Cortex of kidney (tissue), 1 donor: Measurements from ENCODE around the gene GIN1.
"Not testable (repeated sequence)": the region's sequence is repeated elsewhere in the genome, so short reads cannot be mapped to it uniquely, and the experiment has no call there.

ENCODE experiments used
- DNase-seq: peaks from one replicate; lab custom pipeline; 2025; lab: John Stamatoyannopoulos, UW

GIN1 gene

DNA sequence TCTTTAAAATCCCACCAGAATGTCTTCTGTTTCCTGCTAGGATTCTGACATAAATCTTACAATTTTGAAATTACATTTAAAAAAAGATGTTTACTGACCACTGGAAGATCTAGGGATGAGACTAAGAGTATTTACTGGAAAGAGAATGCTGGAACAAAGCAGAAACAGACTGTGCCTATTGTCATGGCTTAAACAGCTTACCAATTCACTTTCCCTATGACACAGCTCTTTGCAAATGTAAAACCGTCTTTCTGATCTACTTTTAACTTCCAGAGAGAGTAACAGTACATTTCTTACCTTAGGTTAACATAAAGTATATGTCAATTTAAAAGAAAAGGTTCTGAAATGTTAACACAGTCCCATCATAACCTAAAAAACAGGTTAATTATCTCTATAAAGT is 10.7 kb downstream of the GIN1 start:
- no peak for DNase-seq

DNA sequence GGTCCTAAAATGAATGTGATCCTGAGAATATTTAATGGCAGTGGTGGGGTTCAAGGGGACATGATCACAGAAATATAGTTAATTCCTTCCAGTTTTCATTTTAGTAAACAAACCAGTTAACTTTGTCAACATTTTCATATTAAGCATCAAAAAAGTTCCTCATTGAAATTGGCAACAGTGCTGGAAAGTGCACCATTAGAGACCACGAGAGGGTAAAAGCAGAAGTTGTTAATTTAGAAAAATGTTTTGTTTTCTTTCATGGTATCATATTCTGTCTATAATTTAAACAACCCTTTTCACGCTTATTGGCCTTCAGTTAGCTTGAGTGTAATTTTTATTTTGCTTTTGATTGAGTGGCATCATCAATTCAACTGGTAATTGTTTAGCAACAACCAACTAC is 11.9 kb downstream of the GIN1 start:
- DNase-seq: no peak

DNA sequence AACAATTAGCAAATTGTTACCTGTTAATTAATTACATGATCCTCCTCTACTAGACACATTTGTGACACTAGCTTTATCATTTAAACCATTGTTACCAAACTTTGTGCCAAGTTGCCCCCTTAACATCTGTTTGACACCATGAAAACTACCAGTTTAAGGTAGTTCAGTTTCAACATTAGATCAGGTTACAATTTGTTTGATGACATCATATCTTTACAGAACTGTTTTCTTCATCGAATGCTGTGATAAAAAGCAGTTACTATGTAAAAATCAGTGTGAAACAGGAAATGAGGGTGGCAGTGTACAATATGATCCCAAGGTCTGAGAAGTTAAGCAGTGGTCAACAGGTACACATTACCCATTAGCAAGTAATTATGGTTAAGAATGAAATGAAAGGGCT is 17.7 kb downstream of the GIN1 start:
- no peak for DNase-seq

DNA sequence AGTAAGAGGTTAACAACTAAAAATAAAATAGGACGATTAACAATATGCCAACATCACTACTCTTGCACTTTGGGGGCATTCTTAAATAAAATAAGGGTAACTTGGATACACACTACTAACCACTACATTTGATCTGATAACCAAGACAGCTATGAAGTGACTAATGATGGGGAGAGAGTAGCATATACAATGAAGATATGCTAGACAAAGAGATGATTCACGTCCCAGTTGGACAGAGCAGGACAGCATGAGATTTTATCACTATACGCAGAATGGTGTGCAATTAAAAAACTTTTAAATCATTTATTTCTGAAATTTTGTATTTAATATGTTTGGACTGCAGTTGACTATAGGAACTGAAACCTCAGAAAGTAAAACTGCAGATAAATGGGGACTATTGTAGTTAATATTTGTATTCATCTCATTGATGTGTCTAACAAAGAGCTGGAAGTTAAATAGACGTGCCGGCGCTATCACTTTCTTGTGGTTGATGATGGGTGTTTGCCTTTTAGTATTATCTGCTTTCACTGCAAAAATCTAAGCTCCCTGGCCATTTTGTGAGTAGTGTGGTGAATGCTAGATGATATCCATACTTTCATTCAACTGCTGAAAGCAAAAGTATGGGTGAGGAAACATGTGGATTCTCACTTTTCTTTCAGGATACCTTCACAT is 18.7 kb downstream of the GIN1 start:
- DNase-seq: no peak

DNA sequence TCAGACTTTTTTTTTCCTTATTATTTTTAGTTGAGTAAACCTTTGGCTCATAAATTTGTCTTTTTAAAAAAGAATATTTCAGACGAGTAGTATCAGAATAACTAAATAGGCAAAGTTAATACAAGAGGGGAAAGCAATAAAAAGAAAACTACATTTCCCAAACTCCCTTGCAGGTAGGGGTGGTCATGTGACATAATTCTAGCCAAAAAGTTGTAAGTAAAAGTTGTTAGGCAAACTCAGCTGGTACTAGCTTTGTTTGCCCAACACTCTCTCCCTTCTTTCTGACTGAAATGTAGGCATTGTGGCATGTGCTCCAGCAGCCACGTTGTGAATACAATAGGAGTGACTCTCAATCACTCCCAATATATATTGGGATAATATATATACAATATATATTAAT is 20.9 kb downstream of the GIN1 start:
- DNase-seq: no peak

DNA sequence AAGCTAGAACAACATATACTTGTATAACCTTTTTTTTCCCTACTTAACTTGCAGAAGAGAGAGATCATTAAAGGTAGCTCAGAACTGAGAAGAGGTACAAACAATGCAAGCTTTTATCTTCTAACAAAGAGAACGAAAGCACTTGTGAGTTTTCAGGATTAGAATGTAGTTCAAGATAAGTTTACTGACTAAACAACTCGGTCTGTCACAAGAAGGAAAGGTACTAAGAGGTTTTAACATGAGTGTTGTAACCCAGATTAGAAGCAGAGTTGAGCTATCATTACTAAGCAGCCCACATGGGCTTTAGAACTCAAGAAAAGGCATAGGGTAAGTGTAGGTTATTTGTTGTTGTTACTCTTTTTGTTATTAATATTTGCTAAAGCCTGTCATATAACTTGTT is 25.2 kb downstream of the GIN1 start:
- no peak for DNase-seq

DNA sequence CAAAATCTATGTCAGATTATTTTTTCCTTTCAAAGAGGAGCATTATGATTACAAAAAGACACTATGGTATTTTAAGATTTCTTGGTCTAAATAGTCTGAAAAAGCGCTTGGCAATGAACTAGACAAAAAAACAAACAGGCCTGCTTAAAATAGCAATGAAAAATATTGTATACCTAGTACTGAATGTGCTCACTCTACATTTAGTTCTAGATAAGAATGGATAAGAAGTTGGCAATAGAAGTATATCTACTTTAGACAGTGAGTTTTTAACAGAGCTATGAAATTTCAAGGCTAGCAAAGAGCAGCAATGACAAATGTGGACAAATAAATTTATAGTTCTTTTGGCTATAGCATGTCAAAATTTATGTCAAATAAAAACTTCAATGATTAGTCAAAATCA is 26.2 kb downstream of the GIN1 start:
- DNase-seq: no peak

DNA sequence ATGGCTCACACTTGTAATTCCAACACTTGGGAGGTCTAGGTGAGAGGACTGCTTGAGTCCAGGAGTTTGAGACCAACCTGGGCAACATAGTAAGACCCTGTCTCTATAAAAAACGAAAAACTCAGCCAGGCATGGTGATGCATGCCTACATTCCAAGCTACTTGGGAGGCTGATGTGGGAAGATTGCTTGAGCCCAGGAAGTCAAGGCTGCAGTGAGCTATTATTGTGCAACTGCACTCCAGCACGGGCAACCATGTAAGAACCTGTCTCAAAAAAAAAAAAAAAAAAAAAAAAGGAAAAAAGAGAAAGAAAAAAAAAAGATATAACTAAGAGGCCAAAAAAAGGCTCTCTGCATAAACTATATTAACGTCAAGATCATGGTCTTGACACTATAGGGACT is 27.3 kb downstream of the GIN1 start:
- no peak for DNase-seq

DNA sequence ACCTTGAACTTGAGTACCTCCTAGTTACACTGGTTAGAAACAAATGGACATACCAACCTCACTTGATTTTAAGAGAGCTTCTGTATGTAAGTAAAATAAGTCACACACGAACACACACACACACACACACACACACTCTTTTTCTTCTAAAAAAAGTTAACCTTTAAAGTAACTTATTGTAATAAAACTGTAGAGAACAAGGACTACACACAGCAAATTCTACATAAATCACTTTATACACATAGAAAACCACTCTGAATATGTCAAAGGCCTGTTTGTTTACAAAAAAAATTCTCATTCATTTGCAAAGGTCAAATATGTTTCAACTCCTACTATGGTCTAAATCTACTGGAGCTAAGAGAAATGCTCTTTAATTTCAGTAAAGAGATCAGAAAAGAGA is 29.1 kb downstream of the GIN1 start:
- DNase-seq: no peak

DNA sequence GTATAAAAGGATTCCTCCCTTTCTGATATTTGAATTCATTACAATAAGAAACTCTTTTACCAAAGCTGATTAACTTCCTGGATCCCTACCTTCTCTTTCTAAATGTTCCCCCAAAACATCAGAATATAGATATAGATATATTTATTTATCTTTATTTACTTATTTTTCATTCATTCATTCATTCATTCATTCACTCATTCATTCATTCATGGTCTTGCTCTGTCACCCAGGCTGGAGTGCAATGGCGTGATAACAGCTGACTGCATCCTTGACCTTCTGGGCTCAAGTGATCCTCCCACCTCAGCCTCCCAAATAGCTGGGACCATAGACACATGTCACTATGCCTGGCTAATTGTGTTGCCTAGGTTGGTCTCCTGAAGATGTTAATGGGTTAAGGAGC is 30.7 kb downstream of the GIN1 start:
- DNase-seq: no peak

DNA sequence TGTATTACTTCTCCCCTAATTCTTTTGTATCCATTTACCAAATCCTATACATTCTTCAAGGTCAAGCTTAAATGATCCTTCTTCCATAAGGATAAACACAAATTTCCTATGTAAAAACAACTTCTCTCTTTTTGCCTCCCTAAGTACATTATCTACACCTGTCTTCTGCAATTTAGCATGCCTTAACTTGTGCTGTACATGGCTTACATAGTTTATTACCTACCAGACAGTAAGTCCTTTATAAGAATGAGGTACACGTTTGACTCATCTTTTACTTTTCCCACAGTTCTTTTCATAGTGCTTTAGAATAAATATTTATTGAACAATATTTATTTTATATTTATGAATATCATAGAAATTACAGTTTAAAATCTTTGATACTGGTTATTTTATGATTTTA is 33.4 kb downstream of the GIN1 start:
- DNase-seq: no peak

DNA sequence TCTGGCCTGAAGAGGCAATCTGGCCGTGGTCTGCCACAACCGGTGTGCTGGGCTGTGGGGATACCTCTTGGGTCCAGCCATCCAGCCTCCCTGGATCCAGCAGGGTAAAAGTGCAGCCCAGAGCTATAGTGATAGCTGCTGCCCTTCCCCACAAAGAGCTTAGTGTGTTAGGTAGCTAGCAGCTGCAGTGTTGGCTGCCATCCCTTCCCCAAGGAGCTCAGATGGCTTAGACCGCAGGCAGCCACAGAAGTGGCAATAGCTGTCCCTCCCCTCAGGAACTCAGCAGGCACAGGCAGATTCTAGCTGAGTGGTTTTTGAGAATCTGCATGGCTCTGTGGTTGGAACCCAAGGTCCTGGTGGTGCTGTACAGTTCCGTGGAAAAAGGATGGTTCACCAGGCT is 40.1 kb downstream of the GIN1 start:
- DNase-seq: no peak

DNA sequence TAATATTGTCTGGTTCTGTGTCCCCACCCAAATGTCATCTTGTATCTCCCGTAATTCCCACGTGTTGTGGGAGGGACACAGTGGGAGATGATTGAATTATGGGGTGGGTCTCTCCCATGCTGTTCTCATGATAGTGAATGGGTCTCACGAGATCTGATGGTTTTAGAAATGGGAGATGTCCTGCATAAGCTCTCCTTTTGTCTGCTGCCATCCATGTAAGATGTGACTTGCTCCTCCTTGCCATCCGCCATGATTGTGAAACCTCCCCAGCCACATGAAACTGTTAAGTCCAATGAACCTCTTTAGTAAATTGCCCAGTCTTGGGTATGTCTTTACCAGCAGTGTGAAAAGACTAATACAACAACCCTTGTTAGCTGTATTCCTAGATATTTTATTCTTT is 44.5 kb downstream of the GIN1 start:
- DNase-seq: no peak

DNA sequence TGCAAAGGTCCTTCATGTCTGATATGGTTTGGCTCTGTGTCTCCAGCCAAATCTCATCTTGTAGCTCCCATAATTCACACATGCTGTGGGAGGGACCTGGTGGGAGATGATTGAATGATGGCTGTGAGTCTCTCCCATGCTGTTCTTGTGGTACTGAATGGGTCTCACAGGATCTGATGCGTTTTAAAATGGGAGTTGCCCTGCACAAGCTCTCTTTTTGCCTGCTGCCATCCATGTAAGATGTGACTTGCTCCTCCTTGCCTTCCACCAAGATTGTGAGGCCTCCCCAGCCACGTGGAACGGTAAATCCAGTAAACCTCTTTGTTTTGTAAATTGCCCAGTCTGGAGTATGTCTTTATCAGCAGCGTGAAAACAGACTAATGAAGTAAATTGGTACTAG is 46.4 kb downstream of the GIN1 start:
- DNase-seq: not testable (repeated sequence)

DNA sequence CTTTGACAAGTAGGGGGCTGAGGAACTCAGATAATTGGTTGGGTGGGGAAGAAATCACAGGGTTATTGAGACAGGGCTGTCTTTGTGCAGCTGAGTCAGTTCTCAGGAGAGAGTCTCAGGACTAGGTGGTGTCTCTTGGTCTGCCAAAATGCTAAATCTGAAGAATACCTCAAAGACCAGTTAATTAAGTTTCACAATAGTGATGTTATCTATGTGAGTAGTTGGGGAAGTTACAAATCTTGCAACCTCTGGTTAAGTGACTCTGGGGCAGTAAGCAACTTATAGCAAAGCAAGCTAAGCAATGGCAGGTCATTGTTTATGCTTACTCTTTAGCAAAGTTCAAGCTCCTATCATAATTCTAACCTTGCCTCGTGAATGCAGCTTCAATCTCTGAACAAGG is 53.6 kb downstream of the GIN1 start:
- DNase-seq: no peak

DNA sequence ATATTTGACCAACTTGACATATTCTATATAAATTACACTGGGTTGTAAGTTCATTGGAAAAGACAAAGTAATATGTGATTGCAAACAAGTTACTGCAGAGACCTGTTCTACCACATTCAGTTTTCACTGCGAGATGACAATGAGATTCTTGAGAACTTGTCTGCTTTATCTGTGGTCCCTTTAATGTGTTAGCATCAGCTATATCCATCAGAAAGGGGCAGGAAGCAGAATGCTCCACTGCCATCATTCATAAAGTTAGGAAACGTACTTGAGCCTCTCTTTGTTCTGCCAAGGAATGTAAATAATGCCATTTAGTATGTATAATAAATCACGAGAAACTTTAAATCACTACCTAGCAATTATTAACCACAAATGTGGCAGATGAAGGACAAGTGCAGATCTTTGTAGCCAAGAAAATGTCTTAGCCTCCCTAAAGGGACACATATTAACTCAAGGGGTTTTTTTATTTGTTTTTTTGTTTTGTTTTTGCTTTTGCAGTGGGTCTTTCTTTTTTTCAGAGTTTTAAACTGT is 59.4 kb downstream of the GIN1 start:
- DNase-seq: no peak

DNA sequence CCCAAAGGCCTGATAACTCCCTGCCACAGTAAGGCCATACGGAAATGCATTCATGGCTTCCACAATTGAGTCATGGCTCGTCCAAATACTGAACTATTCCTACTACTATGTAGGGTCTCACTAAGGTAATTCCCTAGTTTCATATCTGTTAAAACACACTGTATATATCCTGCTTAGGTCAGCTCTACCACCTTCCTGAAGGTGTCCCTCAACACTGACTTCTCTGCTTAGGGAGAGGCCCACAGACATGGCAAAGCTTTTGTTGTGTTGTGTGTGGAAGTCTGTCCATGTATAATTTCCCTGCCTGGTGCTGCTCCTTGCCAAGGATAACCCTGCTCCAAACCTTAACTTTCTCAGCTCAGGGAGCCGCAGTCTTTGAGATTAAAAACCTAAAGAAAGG is 60.4 kb downstream of the GIN1 start:
- DNase-seq: no peak

DNA sequence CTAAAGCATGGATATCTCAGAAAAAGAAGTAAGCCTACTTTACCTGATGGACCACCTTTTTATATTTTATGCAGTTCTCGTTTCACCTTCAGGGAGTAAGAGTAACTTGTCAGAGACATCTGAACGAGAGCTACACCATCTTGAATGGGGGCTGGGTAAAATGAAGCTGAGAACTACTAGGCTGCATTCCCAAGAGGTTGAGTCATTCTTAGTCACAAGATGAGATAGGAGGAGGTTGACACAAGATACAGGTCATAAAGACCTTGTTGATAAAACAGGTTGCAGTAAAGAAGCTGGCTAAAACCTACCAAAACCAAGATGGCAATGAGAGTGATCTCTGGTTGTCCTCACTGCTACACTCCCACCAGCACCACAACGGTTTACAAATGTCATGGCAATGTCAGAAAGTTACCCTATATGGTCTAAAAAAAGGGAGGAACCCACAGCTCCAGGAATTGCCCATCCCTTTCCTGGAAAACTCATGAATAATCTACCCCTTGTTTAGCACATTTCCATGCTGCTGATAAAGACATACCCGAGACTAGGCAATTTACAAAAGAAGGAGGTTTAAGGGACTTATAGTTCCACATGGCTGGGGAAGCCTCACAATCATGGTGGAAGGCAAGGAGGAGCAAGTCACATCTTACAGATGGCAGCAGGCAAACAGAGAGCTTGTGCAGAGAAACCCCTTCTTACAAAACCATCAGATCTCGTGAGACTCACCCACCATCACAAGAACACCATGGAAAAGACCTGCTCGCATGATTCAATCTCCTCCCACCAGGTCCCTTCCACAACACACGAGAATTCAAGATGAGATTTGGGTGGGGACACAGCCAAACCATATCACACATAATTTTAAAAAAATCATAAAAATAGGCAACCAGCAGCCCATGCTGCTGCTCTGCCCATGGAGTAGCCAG is 62.5 kb downstream of the GIN1 start:
- no peak for DNase-seq

DNA sequence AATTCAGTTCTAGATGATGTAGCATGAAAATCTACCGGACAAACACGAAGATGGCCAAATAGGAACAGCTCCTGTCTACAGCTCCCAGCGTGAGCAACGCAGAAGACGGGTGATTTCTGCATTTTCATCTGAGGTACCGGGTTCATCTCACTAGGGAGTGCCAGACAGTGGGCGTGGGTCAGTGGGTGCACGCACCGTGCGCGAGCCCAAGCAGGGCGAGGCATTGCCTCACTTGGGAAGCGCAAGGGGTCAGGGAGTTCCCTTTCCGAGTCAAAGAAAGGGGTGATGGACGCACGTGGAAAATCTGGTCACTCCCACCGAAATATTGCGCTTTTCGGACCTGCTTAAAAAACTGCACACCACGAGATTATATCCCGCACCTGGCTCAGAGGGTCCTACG is 73.2 kb downstream of the GIN1 start:
- not testable (repeated sequence) for DNase-seq

DNA sequence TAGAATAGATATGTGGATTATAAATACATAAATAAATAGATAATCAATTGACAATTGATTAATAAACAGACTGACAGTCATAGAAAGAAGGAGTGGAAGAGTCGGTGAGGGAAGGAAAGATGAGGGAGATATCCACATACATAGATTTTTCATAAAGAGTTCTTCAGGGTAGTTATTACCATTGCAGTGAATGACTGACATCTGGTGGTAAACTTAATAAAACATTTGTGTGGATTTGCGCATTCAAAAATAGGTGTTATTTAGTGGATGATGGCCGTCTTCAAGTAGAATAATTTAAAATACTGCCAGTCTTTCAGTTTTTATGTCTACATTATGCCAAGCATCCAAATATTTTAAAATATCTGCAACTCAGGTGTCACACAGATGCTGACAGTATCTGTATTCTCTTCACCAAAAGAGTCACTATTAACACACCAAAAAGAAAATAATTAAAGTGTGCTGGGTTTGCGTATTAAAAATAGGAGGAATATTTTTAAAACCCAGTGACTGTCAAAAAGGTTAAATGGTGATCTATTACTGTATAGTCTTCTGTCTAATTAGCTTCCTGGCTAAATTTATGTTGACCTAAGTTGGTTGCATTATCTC is 78.8 kb downstream of the GIN1 start:
- DNase-seq: no peak

DNA sequence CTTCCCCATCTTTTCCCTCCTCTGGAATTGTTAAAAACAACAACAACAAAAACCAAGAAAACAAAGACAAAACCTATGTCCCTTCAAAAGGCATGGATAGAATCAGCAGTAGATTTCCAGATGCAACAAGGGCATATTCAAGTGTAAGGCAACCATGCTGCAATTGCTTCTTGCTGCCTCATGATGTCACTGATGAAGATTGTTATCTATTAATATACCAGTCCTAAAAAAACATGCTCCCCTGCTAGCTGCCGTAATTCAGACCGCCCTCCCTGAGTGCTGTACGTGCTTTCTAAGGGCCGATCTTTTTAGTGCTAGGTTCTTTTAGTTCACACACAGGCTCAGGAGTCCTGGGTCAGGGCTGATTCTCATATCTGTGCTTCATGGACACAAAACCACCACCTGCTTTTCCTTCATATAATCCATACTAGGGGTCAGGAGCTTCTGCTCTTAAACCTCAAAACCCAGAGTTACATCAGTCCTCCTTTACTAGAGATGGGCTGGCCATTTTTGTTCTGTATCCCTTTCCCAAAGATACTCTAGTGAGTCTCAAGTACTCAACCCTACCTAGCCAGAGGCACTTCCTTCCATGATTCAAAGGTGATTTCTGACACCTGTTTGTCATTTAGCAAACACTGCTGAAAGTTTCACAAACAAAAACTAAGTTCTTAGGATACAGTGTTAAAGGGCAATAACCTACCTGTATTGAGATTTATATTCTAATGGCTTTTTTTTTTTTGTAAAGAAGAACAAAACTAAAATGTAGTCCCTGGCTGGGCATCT is 82.1 kb downstream of the GIN1 start:
- DNase-seq: no peak

DNA sequence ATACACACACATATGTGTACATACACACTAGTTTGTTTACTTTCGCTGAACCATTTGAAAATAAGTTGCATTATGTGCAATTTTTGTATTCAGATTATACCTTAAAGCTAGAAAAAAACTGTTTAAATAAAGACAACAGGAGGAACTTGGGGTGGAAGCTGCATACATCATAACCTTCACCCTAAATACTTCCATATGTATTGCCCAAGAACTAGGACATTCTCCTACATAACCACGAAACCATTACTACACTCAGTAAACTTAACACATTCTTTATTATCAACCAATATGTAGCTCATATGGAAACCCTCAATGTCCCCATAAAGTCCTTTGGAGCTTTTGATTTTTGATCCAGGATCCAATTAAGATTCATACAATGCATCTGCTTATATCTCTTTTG is 83.3 kb downstream of the GIN1 start:
- no peak for DNase-seq
